ENCODE measurements around the gene MICAL2. TPM values are rescaled to one million over a fixed set of nuclear protein-coding genes. Genes with fewer than 3 reads are reported as not detected.

Gene MICAL2
- total RNA-seq (2022) = 151 and 154 TPM in 2 replicates
- Bru-seq, nascent RNA = percentile 85 among the genes with signal in this experiment
- BruChase-seq, experiment 1, labeled RNA remaining after a 6-hour chase = percentile 76 among the genes with signal in this experiment
- percentile 67 among the genes with signal in this experiment for BruChase-seq, experiment 2, labeled RNA remaining after a 2-hour chase
- long read RNA-seq, full-length matches to known transcripts = 1 of 109 reads
- long read RNA-seq, partial matches to known transcripts = 19 of 109 reads
- long read RNA-seq, other reads (novel, unspliced or antisense) = 89 of 109 reads

GRCh38 chr11:12110201-12110713, at the start of gene MICAL2:
Gene MICAL2 (plus strand): TSS chr11:12110590. CDS start chr11:12162156, 51,566 bp downstream.
- Mint-ChIP-seq H3K4me3 (ENCODE audit: unreplicated experiment) (peak within 1 kb of the TSS; percentile 79), H3K9me3 (ENCODE audit: unreplicated experiment) (no peaks in the 10 kb centered on the region), H3K4me1 (ENCODE audit: insufficient read depth, unreplicated experiment) (peaks cover 29% of the 10 kb centered on the region), H3K27me3 (ENCODE audit: insufficient read depth, unreplicated experiment) (no peaks in the 10 kb centered on the region), H3K27ac (ENCODE audit: low read depth, unreplicated experiment) (peak within 1 kb of the TSS; percentile 61), H3K36me3 (ENCODE audit: insufficient read depth, unreplicated experiment) (peaks cover 12% of the 10 kb centered on the region)
- no peak for TF ChIP-seq CTCF (IDR thresholded peaks at IDR 0.05; ENCODE audit: unreplicated experiment)
- no TSS peak for BruUV-seq (replicated peaks)
- CTCF ChIA-PET = interaction anchor here (0.8 to 1.6 kb wide), 11 partner anchors 15 to 171 kb away, joined by 3 to 7 read pairs (median 4); no protein-coding TSS in a partner anchor
- intact Hi-C loops (cut with micrococcal nuclease) = loop anchor here (1.0 to 5.0 kb wide), 3 partner anchors 63 to 178 kb away; no protein-coding TSS in a partner anchor
- POLR2A ChIA-PET = interaction anchor here (0.6 to 7.2 kb wide), 17 partner anchors 12 to 1301 kb away, joined by 3 to 79 read pairs (median 5); no protein-coding TSS in a partner anchor
- DNase-seq (ENCODE audit: unreplicated experiment) = peak; percentile 88

- Mint-ChIP-seq H3K27ac (ENCODE audit: low read depth, unreplicated experiment) (no peak overlapping the region), H3K27me3 (ENCODE audit: insufficient read depth, unreplicated experiment) (no peaks in the 10 kb centered on the region), H3K4me3 (ENCODE audit: unreplicated experiment) (no peak overlapping the region), H3K9me3 (ENCODE audit: unreplicated experiment) (no peaks in the 10 kb centered on the region), H3K4me1 (ENCODE audit: insufficient read depth, unreplicated experiment) (peaks cover 22% of the 10 kb centered on the region), H3K36me3 (ENCODE audit: insufficient read depth, unreplicated experiment) (no peaks in the 10 kb centered on the region)
- intact Hi-C loops (cut with micrococcal nuclease) = no loop called here
- no peak for TF ChIP-seq CTCF (IDR thresholded peaks at IDR 0.05; ENCODE audit: unreplicated experiment)
- POLR2A ChIA-PET = interaction anchor here (0.7 to 1.2 kb wide), 3 partner anchors 25 to 128 kb away, joined by 3 to 4 read pairs (median 3); no protein-coding TSS in a partner anchor
- BruUV-seq (replicated peaks) = no TSS peak
- CTCF ChIA-PET = interaction anchor here (0.6 to 9.0 kb wide), 5 partner anchors 11 to 220 kb away, joined by 3 to 51 read pairs (median 4); no protein-coding TSS in a partner anchor
- no peak for DNase-seq (ENCODE audit: unreplicated experiment)
Observed at GRCh38 chr11:12061851-12062560, 48.4 kb upstream of the MICAL2 start.

- DNase-seq (ENCODE audit: unreplicated experiment) = no peak
- ChIA-PET CTCF (interaction anchor here (0.7 to 9.0 kb wide), 10 partner anchors 9 to 218 kb away, joined by 3 to 51 read pairs (median 4); no protein-coding TSS in a partner anchor), POLR2A (interaction anchor here (0.6 to 1.4 kb wide), 8 partner anchors 11 to 110 kb away, joined by 3 to 4 read pairs (median 4); no protein-coding TSS in a partner anchor)
- Mint-ChIP-seq H3K9me3 (ENCODE audit: unreplicated experiment) (no peaks in the 10 kb centered on the region), H3K27ac (ENCODE audit: low read depth, unreplicated experiment) (no peak overlapping the region), H3K4me1 (ENCODE audit: insufficient read depth, unreplicated experiment) (peaks cover 35% of the 10 kb centered on the region), H3K36me3 (ENCODE audit: insufficient read depth, unreplicated experiment) (no peaks in the 10 kb centered on the region), H3K27me3 (ENCODE audit: insufficient read depth, unreplicated experiment) (no peaks in the 10 kb centered on the region), H3K4me3 (ENCODE audit: unreplicated experiment) (no peak overlapping the region)
- BruUV-seq (replicated peaks) = no TSS peak
- TF ChIP-seq CTCF (IDR thresholded peaks at IDR 0.05; ENCODE audit: unreplicated experiment) = no peak
- intact Hi-C loops (cut with micrococcal nuclease) = no loop called here
Observed at GRCh38 chr11:12063251-12063650, 47.1 kb upstream of the MICAL2 start.

Measured in MCF 10A (cell line).